HG03558 (cell line): ENCODE data around the gene RASGEF1C.

Experiments
- ATAC-seq: cut with Tn5 transposase; IDR thresholded peaks from one replicate; pipeline ENCODE4 v1.9.1; 2021; ENCODE audit warnings: moderate number of reproducible peaks; ENCODE audit not compliant: unreplicated experiment; ENCODE audit errors: extremely low read depth

Gene RASGEF1C

DNA sequence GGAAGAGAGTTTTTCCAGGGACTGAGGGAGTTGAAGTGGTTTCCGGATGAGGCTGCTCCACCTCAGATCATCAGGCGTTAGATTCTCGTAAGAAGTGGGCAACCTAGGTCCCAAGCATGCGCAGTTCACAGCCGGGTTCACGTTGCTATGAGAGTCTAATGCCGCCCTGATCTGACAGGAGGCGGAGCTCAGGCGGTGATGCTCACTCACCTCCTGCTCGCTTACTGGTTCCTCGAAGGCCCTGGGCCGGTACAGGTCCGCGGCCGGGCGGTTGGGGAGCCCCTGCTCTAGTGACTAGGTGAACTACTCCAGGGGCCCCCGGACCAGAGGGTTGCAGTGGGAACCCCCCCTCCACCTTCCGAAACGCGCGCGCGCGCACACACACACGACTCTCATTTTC, 136.5 kb downstream of the RASGEF1C start:
- ATAC-seq, result no peak

- ATAC-seq, result no peak
These were observed 136.8 kb downstream of the RASGEF1C start for GRCh38 chr5:180072256-180072548.

DNA sequence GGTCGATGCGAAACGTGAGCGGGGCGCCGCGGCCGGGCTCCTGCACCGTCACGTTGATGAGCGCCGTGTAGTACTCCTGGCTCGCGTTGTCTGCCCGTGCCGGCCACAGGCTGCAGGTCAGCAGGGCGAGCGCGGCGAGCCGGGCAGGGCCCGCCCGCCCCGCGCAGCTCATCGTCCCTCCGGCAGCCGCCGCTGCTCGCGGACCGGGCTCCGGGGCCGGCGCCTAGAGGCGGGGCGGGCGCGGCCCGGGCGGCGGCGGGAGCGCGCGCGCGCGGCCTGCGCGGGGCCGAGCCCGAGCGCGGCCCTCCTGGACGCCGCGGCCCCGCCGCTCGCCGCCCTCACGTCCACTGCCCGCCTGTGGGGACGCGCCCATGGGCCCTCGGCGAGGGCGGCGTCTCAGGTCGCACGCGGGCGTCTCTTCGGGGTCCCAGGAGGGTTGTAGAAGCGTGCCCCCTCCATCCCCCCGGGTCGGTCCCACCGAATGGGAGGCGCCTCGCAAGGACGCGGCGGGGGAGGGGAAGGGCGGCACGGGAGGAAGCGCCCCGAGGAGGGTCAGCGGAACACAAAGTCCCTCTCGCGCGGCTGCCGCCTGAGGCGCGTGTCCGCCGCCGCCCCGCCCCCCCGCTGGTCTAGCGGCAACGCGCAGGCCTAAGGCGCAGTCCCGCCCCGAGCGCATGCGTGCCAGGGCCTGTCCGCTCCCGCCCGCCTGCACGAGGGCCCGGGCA, 137.3 kb downstream of the RASGEF1C start, which contains the start of gene RNF130:
Gene RNF130, minus strand, starts transcription at position 229 of the 725 bp plus-strand sequence. Its CDS starts 57 bp downstream, at position 172.
- ATAC-seq, result no peak

- no peak for ATAC-seq
These were observed 138.1 kb downstream of the RASGEF1C start for GRCh38 chr5:180070756-180071530.

GRCh38 chr5:180069589-180070247, 139.3 kb downstream of the RASGEF1C start:
- no peak for ATAC-seq

- ATAC-seq, result no peak
These were observed 140.4 kb downstream of the RASGEF1C start for GRCh38 chr5:180068519-180069090.

DNA sequence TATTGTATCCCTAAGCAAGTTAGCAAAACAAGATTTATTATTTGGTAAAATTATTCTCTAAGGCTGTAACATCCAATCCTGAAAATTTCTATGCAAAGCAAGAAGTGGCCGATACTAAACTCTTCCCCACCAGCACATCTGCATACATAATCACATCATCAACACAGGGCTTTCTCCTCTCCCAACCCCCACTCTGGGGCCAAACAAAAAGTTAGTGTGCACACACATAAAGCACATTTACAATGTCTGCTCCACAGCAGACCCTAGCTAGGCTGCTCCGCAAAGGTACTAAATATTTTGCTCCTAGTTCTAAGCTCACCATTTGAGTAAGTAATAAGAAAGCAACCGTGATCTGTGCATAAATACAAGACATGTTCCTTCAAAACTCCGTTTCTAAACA, 141.0 kb downstream of the RASGEF1C start:
- ATAC-seq, result no peak

DNA sequence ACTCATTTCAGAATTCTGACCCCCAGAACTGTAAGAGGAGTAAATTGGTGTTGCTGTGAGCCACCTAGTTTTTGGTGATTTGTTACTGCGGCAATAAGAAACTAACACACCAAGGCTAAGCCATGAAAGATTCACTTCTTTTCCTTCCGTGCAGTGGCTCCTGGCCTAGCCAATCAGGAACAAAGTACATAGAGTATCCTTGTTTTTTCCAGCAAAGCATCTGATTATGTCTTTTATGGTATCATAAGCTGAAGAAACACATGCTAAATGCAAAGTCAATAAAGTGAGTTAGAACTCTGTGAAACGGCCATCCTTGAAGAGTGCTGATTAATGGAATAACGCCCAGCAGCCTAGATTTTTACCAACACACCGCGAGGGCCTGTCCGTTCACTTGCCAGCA, 148.8 kb downstream of the RASGEF1C start:
- ATAC-seq, result no peak

GRCh38 chr5:180059326-180059725, 149.7 kb downstream of the RASGEF1C start:
- ATAC-seq, result no peak

GRCh38 chr5:180056153-180056552, 152.9 kb downstream of the RASGEF1C start:
- ATAC-seq, result no peak

GRCh38 chr5:180054226-180054625, 154.8 kb downstream of the RASGEF1C start:
- ATAC-seq, result no peak

- ATAC-seq, result no peak
These were observed 155.9 kb downstream of the RASGEF1C start for GRCh38 chr5:180053061-180053602.

DNA sequence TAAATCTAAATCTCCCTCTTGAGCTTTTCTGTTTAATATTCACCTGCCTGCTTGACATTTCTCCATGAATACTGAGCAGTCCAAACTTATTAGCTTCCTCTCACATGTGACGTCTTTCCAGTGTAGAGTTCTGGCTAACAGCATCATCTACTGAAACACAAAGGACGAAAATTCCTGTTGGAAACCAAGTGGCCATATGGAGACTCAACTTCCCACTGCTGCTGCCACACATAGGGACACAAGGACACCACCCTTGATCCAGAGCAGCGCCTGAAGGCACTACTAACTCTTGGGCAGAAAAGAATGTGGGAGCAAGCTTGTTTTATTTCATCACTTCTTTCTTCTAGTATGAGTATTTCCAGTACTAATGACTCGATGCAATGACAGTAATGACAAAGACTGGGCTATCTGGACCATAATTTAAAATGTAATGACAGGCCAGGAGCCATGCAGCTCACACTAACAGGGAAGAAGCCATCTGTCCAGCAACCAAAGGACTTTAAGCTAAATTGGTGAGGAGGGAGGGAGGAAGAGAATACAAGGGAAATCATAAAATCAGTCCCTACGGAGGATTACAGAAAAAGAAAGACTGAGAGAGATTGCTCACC, 156.7 kb downstream of the RASGEF1C start:
- ATAC-seq, result no peak
